ENCODE results near the gene FAM200C.

Gene FAM200C

DNA sequence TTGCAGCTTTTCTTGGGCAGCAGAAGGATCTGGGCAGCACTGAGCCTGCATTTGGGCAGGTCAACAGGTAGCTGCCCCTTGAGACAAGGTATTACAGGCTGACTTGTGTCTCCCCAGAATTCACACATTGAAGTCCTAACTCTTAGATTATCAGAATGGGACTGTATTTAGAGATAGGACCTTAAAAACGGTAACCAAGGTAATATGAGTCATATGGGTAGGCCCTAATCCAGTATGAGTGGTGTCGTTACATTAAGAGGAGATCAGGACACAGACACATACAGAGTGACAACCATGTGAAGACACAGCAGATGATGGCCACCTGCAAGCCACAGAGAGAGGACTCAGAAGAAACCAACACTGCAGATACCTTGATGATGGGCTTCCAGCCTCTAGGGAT, 32.6 kb downstream of the FAM200C start:
- DNase-seq (ENCODE audit: low read depth) = no peak

DNA sequence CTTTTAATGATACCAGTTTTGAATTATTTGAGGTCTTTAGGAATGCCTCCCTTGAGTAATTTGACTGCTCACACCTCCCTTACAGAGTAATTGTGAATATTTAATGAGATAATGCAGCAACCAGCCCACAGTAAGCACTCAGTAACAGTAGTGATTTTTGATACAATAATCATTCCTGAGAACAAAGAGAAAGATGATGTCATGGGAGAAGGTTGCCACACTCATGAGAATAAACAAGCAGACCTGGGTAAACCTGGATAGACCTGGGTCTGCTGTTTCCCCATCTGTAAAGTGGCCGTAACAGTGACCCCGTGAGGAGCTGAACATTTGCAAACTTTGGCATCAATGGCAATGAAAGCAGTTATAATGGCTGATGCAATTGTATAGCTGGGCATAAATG, 33.6 kb downstream of the FAM200C start:
- no peak for DNase-seq (ENCODE audit: low read depth)

DNA sequence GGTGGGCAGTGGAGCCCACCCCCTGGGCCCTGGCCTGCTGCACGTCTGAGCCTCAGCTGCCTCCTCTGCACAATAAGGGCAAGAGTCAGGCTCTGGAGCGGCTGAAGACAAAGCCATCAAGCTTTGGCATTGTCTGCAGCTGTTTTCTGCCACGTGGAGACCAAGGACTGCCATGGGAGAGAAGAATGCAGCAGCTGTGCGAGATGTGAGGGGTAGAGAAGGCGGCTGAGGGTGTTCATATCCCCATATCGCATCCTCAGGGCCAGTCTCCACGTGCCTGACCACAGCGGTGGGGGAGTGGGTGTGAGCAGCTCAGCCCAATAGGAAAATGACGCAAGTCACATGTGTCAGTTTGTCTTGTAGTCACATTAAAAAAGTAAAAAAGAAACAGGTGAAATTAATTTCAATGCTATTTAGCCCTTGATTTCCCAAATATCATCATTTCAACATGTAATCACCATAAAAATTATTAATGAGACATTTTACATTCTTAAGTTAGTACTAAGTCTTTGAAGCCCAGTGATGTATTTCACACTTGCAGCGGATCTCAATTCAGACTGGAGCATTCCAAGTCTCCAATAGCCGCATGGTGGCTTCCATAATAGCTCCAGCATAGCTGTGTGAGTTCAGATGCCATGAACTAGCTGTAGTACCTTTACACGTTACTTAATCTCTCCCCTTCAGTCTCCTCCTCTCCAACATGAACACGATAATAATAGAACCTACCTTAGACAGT, 36.0 kb downstream of the FAM200C start:
- no peak for DNase-seq (ENCODE audit: low read depth)

DNA sequence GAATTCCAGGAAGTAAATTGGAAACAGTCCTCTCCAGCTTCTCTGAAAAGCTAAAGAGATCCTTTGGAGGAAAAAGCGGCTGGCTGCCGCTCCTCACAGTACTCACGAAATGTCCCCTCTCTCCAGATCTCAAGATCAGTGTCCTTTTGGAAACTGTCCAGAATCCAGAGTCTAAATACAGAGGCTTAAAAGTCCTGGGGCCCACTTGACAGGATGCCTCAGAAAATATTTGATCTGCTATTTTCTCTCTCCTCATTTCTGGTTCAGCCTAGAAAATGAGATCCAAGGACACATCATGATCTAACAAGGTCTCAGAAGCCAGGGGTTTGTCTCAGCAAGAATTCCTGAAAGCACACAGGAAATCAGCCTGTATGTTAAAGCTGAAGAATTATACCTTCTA, 36.6 kb downstream of the FAM200C start:
- no peak for DNase-seq (ENCODE audit: low read depth)

DNA sequence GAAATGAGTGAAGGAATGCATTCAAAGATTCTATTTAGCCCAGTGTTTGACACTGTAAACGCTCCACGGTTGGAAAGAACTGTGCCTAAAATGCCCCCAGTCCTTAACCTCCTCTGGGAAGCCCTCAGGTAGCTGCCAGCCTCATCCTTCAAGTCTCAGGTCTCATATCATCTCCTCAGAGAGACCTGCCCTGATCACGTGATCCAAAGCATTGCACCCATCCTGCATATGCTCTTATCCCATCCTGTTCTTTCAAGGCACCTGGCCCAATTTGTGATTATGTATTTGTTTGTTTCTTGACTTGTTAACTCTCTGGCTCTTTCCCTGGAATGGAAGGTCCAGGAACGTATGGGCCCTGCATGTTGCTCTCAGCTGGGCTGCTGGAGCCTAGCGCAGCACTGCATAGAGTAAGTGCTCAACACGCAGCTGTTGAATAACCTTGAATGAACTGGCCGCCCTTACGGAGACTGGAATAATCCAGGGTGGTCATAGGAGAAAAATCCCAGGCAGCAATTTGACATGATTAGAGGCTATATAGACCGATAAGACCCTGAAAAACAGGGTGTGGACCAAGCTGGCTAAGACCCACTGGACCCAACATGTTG, 38.1 kb downstream of the FAM200C start:
- no peak for DNase-seq (ENCODE audit: low read depth)

DNA sequence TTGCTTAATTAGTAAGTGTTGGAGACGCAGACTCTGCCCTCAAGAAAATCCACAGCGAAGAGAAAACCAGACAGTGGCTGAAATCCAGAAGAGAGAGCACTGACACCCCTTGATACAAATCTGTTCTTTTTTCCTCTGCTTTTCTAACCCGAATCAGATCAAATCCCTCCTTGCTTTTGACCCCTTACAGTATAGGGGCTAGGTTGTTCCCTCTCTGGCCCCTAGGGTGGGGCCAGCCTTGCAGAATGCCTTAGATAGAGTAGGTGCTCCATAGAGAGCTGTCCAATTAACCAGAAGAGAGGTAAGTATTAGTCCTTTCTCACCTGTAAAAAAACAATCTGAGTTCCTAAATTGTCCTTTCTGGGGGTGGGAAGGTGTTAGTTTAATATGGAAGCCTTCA, 39.5 kb downstream of the FAM200C start:
- no peak for DNase-seq (ENCODE audit: low read depth)

DNA sequence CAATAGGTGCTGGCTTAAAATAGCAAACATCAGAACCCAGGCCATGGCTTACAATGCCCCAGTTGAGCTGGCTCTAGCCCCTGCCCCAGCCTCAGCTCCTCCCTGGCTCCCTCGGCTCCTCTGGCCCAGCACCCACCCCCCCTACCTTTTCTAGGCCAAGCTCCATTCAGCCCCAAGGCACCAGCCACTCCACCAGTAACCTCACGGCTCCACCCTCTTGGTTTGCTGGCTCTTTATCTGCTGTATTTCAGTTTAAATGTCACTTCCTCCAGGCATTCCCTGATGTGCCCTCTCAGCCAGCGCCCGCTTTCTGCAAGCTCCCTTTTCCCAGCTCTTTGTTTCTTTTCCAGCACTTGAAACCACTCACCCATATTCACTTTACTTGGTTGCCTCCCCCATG, 40.0 kb downstream of the FAM200C start:
- DNase-seq (ENCODE audit: low read depth) = no peak

DNA sequence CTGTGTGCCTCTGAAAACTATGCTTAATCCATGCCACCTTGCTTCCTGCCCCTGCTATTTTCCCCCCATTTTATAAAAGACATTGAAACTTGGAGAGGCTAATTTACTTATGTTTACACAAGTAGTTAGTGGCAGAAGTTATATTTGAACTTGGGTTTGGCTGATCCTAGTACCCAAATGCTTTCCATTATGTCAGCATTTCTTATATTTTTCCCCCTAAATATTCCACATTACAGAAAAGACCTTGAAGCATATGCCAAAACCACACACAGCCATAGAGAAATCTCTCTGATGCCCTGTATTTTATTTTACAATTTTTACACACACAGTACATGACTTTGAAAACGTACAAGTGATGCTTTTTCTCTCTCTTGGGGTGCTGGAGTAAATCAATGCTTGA, 40.6 kb downstream of the FAM200C start:
- DNase-seq (ENCODE audit: low read depth) = no peak

DNA sequence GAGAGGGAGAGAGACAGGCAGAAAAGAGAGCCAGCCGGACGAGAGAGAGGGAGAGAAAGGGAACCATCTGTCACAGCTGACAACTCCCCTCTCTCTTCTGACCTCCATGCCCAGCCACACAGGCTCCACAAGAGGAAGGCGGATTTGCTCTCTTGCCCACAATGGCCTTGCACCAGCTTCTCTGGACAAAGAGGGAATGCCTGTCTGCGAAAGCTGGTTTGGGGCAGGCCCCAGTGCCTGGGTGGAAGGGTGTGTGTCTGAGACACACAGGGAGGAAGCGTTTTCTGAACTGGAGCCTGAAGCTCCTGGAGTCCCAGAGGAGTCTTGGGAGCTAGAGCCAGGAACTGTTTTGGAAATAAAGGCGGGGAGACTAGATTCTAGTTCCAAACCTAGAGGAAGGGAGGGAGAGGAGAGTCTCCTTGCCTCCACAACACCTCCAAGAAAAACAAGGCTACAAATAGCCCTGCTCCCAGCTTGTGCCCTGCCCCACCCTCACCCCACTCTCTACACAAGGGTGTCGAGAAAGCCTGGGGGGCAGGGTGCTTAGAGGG, 41.9 kb downstream of the FAM200C start:
- no peak for DNase-seq (ENCODE audit: low read depth)

DNA sequence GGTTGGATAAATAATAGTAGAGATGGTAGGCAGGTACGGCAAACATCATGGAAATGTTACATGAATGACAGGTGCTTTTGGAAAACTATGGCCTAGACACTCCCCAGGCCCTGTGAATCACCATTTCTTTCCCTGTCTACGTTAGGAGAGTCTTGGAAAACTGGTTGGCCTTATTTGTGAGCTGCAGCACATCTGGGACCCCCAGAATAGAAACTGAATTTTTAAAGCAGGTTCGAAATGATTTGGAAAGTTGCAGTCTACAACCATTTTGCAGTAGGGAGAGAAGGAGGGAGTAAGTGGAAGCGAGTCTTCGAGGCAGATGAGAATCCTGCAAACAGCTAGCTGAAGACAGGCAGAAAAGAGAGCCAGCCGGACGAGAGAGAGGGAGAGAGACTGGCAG, 42.5 kb downstream of the FAM200C start:
- DNase-seq (ENCODE audit: low read depth) = no peak

DNA sequence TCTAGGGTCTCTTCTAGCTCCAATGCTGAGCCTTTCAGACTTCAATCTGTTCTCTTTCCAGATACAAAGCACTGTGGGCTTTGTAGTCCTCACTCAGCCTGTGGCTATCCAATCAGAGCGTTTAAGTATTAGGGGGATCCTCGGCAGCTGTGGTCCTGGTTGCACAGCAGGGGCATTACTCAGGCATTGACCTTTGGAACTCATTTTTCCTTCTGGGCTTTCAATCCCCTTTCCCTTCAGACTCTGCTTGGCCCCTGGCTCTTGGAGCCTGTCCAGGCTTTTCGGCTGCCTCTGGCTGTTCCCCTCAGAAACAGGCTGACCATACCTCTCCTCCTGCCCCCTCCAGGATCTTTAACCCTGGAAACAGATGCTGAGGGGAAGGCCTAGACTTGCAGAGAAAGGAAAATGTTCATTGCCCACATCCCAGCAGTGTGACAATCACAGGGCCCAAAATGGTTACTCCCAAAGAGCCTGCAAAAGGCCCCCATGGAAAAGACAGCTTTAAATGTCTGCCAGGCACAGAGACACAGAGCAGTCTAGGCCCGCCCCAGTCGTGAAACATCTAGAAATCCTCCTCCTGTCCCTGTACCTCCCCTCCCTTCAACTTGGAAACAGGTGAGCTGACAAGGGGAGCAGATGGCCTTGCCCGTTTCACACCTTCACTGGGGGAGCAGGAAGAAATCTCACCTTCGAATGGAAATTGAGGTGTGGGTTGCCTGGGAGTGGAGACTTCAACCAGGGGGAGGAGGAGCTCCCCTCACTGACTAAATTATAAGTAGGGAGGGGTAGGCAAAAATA, 43.1 kb downstream of the FAM200C start:
- no peak for DNase-seq (ENCODE audit: low read depth)

DNA sequence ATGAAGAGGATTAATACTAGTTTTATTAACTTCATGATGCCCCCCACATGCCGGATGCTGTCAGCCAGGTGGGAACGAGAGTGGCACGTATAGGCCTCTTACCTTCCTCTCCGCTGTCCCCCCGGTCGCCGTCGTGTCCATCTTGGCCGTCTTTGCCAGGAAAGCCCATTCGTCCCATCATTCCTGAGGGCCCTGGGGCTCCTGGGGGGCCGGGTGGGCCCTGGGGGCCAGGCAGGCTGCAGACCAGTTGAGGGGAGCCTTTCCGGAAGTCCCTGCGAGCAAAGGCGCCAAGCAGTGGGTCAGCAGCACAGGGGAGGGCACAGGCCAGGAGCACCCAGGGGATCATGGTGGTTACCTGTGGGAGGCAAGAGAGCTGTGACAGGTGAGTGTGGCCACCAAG, 45.2 kb downstream of the FAM200C start:
- no peak for DNase-seq (ENCODE audit: low read depth)

DNA sequence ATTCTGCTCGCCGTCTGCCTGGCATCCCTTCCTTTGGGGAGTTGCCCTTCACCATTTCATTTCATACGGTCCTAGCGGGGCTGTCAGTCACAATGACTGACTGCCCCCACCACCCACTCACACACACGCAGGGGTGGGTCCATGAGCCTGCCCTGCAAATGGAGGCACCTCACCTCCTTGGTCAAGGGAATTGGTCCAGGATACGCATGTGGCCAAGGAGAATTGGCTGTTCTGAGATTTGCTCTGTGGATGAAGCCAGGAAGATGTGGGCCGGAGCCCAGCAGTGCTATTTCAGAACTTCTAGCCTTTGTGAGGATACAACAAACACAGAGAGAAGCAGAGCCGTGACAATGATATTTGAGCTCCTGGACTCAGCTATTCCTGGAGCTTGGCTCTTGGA, 46.5 kb downstream of the FAM200C start:
- no peak for DNase-seq (ENCODE audit: low read depth)

DNA sequence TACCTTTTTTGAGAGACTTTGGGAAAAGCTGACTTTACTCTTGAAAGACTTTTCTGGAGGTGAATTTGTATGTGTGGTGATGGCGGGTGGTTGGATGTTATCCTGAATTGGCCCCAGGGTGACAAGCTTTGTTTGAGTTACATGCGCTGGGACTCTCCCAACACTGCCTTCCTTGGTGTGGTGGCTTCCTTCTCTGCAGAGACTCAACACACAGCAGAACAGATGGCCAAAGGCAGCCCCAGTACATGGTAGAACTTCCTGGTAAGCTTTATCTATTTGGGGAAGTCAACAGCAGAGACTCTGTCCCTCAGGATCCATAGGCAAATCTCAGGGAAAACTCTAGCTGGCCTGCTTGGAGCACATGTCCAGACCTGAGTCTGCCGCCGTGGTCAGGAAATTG, 47.5 kb downstream of the FAM200C start:
- DNase-seq (ENCODE audit: low read depth) = no peak

DNA sequence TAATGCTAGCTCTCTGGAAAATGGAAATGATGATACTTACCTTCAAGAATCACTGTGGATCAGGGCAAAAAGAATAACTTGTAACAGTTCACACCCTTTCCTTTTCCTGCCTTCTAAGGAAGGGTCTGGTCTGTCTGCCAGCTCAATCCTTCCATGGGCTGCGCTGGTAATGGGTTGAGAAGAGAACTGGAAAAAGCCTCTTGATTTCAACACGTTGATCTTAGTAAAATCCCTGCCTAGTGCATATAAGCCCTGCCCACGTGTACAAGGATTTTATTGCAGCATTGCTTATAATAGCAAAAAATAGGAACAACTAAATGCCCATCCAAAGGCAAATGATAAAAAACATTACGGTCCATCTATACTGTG, 49.9 kb downstream of the FAM200C start:
- no peak for DNase-seq (ENCODE audit: low read depth)

DNA sequence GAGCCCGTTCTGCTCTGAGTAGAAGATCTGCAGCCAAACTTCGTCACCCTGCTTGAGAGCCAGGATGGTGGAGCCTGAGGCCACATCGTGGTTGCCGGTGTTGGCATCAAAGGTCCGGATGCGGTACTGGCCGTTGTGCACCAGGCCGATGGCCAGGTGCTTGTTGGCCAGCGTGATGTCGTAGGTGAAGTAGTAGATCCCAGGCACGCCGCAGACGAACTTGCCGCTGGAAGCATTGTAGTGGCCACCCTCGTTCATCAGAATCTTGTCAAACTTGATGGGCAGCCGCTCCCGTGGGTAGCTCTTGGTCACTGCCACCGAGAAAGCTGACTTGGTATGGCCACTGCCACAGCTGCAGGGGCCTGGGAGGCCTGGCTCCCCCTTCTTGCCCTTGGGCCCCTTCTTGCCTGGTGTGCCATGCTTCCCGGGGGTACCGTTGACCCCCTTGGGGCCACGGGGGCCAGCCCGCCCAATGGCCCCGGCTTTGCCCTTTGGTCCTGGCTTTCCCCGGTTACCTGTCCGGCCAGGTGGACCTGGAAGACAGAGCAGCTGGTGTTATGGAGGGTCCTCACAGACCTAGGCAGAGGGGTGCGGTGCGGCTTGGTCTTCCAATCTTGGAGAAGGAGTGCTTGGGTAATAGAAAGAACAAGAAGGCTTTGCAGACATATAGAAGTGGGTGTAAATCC, 50.5 kb downstream of the FAM200C start:
- DNase-seq (ENCODE audit: low read depth) = no peak

DNA sequence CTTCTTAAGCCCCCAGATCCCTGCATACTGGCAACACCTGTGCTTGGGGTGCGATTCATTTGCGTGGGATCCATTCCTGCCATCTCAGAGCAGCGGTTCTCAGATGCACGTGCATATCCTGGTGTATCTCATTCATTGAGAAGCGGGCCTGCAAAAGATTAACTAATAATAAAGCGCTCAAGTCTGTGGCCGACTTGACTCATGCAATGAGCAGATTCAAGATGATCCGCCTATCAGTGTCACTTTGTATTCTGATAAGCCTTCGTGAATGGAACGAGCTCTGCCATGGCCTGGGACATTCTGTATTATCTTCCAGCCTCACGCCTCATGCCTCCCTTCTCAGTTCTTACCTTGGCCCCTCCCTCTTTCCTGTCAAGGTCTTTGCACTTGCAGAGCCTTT, 51.8 kb downstream of the FAM200C start:
- no peak for DNase-seq (ENCODE audit: low read depth)

DNA sequence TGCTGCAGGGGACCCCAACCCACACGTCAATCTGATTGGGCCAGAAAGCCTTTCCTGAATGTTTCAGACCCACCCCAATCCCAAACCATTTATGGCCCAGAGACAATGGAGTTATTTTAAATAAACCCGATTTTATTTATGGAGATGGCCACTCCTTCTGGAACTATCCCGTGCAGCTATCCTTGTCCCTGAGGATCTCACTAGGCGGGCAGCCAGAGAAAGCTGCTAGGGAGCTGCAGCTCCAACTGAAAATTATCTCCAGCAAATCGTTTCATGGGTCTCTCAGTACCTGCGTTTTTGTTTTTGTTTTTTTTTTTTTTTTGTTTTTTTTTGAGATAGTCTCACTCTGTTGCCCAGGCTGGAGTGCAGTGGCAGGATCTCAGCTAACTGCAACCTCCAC, 52.4 kb downstream of the FAM200C start:
- no peak for DNase-seq (ENCODE audit: low read depth)

Measured in HS-5 (cell line).